ENCODE measurements around the gene ADAMTSL3. TPM values are rescaled to one million over a fixed set of nuclear protein-coding genes. Genes with fewer than 3 reads are reported as not detected.

The ADAMTSL3 gene
- polyA plus RNA-seq, 1 of the 3 experiments (the other 2 are of a cell fraction), result 0.02 TPM

GRCh38 chr15:83850015-83850414, 196.1 kb downstream of the ADAMTSL3 start:
- H3K9ac ChIP-seq, result no peak overlapping the region
- H3K27ac ChIP-seq (ENCODE audit: low read depth in 2 of 2, low read length in 1 of 2), result no peak overlapping the region
- H3K4me3 ChIP-seq (ENCODE audit: low read depth in 2 of 2, low read length in 1 of 2), result no peak overlapping the region
- H3K36me3 ChIP-seq (replicated peaks in 1 of 2; ENCODE audit: control insufficient read depth in 1 of 2, insufficient read depth in 2 of 2, low read length in 1 of 2), result no peaks in the 10 kb centered on the region
- no peaks in the 10 kb centered on the region for H4K20me1 ChIP-seq (ENCODE audit: insufficient read depth)
- no peak overlapping the region for H2AFZ ChIP-seq (ENCODE audit: low read depth)
- WGBS (ENCODE audit: low lambda C conversion rate), result 11% methylated on average over 5 of the region's 5 CpGs
- H3K27me3 ChIP-seq (ENCODE audit: insufficient read depth), result no peaks in the 10 kb centered on the region; the same call in 1 of the 2 replicates
- H3K4me1 ChIP-seq (ENCODE audit: control insufficient read depth in 1 of 2, insufficient read depth in 2 of 2, low read depth in 1 of 2, low read length in 1 of 2), result no peaks in the 10 kb centered on the region; a peak in 1 of 4 replicates
- TF ChIP-seq MXI1 (IDR thresholded peaks at IDR 0.05; ENCODE audit: low read depth, low read length) (no peak), CHD2 (IDR thresholded peaks at IDR 0.05; ENCODE audit: low read length, partially characterized antibody) (no peak)
- no peaks in the 10 kb centered on the region for H3K9me2 ChIP-seq
- no peaks in the 10 kb centered on the region for H3K9me3 ChIP-seq
- POLR2A ChIA-PET, result no interaction called here
- no peak for DNase-seq
- no peaks in the 10 kb centered on the region for H3F3A ChIP-seq (replicated peaks; ENCODE audit: insufficient read depth)
- H3K79me2 ChIP-seq (ENCODE audit: insufficient read depth), result no peaks in the 10 kb centered on the region
- CTCF ChIA-PET, result interaction anchor here (1.0 kb wide), 1 partner anchor 12 kb away, joined by 6 read pairs; no protein-coding TSS in a partner anchor
- no peak overlapping the region for H3K4me2 ChIP-seq

- Histone ChIP-seq H3K4me1 (ENCODE audit: control insufficient read depth in 1 of 2, insufficient read depth in 2 of 2, low read depth in 1 of 2, low read length in 1 of 2) (no peaks in the 10 kb centered on the region; a peak in 1 of 4 replicates), H4K20me1 (ENCODE audit: insufficient read depth) (no peaks in the 10 kb centered on the region), H3F3A (replicated peaks; ENCODE audit: insufficient read depth) (no peaks in the 10 kb centered on the region), H3K9ac (no peak overlapping the region), H3K4me2 (no peak overlapping the region), H3K9me2 (no peaks in the 10 kb centered on the region), H3K79me2 (ENCODE audit: insufficient read depth) (no peaks in the 10 kb centered on the region), H3K27ac (ENCODE audit: low read depth in 2 of 2, low read length in 1 of 2) (no peak overlapping the region), H3K27me3 (ENCODE audit: insufficient read depth) (no peaks in the 10 kb centered on the region; the same call in 1 of the 2 replicates), H3K9me3 (no peaks in the 10 kb centered on the region), H3K36me3 (replicated peaks in 1 of 2; ENCODE audit: control insufficient read depth in 1 of 2, insufficient read depth in 2 of 2, low read length in 1 of 2) (no peaks in the 10 kb centered on the region), H2AFZ (ENCODE audit: low read depth) (no peak overlapping the region), H3K4me3 (ENCODE audit: low read depth in 2 of 2, low read length in 1 of 2) (no peak overlapping the region)
- no peak for DNase-seq
- WGBS (ENCODE audit: low lambda C conversion rate), result 38% methylated on average over 8 of the region's 8 CpGs
- ChIA-PET POLR2A (no interaction called here), CTCF (interaction anchor here (1.0 kb wide), 1 partner anchor 13 kb away, joined by 6 read pairs; no protein-coding TSS in a partner anchor)
- no peak for TF ChIP-seq TCF12 (IDR thresholded peaks at IDR 0.05)
- TF ChIP-seq FOXM1 (IDR thresholded peaks at IDR 0.05; ENCODE audit: low read depth), result no peak
- no peak for TF ChIP-seq SIN3A (IDR thresholded peaks at IDR 0.05; ENCODE audit: borderline replicate concordance, low read depth, low read length)
- no peak for TF ChIP-seq RFX5 (IDR thresholded peaks at IDR 0.05; ENCODE audit: low read length)
- TF ChIP-seq, protein P1, sequence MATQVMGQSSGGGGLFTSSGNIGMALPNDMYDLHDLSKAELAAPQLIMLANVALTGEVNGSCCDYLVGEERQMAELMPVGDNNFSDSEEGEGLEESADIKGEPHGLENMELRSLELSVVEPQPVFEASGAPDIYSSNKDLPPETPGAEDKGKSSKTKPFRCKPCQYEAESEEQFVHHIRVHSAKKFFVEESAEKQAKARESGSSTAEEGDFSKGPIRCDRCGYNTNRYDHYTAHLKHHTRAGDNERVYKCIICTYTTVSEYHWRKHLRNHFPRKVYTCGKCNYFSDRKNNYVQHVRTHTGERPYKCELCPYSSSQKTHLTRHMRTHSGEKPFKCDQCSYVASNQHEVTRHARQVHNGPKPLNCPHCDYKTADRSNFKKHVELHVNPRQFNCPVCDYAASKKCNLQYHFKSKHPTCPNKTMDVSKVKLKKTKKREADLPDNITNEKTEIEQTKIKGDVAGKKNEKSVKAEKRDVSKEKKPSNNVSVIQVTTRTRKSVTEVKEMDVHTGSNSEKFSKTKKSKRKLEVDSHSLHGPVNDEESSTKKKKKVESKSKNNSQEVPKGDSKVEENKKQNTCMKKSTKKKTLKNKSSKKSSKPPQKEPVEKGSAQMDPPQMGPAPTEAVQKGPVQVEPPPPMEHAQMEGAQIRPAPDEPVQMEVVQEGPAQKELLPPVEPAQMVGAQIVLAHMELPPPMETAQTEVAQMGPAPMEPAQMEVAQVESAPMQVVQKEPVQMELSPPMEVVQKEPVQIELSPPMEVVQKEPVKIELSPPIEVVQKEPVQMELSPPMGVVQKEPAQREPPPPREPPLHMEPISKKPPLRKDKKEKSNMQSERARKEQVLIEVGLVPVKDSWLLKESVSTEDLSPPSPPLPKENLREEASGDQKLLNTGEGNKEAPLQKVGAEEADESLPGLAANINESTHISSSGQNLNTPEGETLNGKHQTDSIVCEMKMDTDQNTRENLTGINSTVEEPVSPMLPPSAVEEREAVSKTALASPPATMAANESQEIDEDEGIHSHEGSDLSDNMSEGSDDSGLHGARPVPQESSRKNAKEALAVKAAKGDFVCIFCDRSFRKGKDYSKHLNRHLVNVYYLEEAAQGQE (IDR thresholded peaks at IDR 0.05; ENCODE audit: low read depth, low read length), result no peak
- no peak for TF ChIP-seq CHD2 (IDR thresholded peaks at IDR 0.05; ENCODE audit: low read length, partially characterized antibody)
- TF ChIP-seq GATA2 (CRISPR knock-in tag; IDR thresholded peaks at IDR 0.05), result no peak
These were observed 196.8 kb downstream of the ADAMTSL3 start for GRCh38 chr15:83850501-83851245.

All from SK-N-SH (cell line).